ENCODE measurements around the gene MRPL54.

DNA sequence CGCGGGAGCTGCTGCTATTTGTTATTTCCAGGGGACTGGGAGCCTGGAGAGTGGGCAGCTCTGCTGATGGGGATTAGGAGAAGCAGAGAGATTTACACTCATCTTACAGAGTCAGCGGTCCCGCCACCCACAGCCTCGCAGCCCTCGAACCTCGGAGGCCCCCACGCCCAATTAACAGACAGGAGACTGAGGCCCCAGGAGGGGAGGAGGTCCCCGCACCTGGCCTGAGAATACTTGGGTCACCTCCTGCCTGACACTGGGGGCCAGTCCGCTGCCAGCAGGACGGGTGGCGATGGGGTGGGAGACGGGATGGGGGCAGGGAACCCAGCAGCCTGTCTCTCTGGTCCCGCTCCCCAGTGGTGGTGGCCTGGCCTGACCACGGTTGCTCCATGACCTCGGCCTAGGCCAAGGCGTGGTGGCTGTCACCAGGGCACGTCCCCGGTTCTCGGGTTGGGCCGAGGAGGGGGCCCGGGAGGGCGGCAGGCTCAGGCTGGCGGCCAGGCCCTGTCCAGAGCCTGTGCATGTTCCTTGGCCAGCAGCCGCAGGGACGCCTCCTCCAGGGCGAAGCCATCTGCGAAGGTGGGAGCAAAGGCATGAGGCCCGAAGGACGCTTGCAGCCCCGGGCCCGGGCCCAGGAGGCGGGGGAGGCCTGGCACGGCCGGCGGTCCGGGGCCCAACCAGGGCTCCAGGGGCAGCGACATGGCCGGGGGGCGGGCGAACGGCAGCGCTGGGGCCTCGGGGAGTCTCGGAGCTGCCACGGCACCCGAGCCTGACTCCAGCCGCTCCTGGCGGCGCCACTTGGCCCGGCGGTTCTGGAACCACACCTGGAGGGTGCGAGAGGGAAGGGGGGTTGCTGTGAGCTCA lies 7.9 kb downstream of the MRPL54 start:
- TF ChIP-seq POLR2AphosphoS5 (IDR thresholded peaks at IDR 0.05; ENCODE audit: low read depth, low read length) (no peak), RAD21 (IDR thresholded peaks at IDR 0.05; ENCODE audit: low read depth) (no peak)

Measured in HCT116 (cell line).